T-helper 22 cell (primary cell): Measurements from ENCODE around the gene AHRR.
"Not testable (repeated sequence)": the region's sequence is repeated elsewhere in the genome, so short reads cannot be mapped to it uniquely, and the experiment has no call there.

ENCODE experiments used
- DNase-seq: peaks from one replicate; pipeline ENCODE4 v3.0.0-alpha.2; 2020; ENCODE audit warnings: low read depth

AHRR gene

DNA sequence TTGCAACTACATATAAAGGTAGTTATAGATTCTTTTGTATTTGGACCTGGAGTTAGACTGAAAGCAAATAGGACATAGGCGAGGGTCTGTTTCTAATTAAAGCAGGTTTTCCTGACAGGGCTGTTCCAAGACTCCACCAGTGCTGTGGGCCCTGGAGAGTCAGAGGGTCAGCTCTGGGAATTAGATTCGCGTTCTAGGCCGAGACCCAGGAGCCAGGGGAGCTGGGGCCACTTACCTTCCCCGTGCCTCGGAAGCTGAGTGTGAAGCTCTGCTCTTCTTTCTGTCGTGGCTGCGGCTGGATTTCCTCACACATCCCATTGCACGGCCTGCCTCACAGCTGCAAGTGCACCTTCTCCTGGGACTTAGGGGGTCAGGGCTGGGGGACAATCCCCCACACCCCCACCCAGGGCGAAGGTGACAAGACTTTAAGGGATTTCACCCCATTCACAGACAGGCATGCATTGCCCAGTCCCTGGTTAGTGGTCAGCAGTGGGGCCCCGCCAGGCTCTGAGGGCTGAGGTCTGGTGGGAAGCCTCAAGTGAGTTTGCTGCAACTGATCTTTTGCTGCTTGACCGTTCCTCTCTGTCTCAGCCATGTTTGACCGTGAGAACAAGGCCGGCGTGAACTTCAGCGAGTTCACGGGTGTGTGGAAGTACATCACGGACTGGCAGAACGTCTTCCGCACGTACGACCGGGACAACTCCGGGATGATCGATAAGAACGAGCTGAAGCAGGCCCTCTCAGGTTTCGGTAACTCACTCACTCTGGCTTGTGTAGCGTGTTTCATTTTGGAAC, 15.3 kb upstream of the AHRR start:
- no peak for DNase-seq

GRCh38 chr5:307306-307705, 14.2 kb upstream of the AHRR start:
- no peak for DNase-seq

GRCh38 chr5:307794-308579, 13.5 kb upstream of the AHRR start:
- DNase-seq: no peak

DNA sequence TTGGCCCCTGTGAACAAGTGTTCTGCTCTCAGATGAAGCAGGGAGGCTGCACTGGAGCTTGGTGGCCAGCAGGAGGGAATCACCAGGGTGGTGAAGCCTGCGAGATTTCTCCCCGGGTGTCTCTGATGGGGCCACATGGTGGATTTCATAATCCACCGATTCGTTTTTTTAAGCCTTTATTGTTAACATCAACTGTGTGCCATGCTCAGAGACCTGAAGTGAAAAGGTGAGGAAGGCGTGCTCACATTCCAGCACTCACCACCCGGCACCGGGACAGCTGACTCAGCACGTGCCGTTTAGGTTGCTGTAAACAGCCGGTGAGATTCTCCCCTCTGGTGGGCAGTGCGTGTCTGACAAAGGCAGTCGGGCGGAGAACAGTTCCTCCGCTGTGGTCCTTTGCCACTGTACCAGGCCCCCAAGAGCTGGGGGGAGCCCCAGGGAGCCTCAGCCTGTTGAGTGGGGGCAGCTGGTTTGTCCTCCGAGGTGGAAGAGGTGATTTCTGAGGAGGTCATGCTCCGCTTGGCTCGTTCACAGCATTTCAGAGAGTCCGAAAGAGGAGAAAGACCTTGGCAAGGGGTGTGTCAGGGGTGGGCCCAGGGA, 12.7 kb upstream of the AHRR start:
- no peak for DNase-seq

DNA sequence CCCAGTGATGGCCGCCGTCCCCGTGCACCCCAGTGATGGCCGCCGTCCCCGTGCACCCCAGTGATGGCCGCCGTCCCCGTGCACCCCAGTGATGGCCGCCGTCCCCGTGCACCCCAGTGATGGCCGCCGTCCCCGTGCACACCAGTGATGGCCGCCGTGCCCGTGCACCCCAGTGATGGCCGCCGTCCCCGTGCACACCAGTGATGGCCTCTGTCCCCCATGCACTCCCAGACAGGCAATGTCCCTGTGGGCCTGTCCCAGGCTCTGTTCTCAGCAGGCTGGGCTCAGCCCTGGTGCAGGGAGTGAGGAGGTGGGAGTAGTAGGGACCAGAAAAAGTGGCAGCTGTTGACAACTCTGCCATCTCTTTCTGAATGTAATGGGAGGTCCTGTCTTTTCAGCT, 11.7 kb upstream of the AHRR start:
- DNase-seq: not testable (repeated sequence)

- DNase-seq: no peak
Measured at GRCh38 chr5:310516-310915, 11.0 kb upstream of the AHRR start.

- no peak for DNase-seq
Measured at GRCh38 chr5:310941-311434, 10.5 kb upstream of the AHRR start.

DNA sequence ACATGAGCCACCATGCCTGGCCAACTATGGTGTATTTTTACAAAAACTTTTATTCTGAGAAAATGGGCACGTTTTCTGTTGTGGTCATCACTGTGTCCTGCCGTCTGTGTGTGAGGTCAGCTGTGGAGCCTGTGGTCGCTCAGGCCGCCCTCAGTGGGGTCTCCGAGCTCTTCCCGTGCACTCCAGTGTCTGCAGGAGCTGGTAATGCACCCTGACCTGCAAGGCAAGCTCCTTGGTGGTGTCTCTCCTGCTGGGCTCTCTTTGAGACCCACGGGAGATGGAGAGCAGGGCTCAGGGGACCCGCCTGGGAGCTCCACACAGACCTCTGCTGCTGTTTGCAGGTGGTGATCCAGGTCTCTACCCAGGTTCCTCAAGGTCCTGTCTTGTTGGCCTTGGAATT, 9.6 kb upstream of the AHRR start:
- DNase-seq: no peak

DNA sequence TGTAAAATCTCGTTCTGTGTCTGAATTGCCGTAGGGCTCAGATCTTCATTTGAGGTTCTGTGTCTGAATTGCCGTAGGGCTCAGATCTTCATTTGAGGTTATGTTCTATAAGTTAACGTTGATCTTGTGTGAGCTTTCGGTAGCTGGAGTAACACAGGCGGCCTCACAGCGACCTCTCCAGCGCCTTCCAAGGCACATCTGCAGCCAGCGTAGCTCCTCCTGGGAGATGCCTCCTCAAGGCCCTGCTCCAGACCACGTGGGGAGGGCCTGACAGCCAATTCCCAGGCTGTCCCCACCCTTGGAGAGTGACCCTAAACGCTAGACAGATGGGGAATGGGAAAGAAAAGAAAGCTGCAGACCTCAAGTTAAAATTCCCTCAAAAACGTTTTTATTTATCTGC, 8.7 kb upstream of the AHRR start:
- no peak for DNase-seq

- DNase-seq: no peak
Measured at GRCh38 chr5:313265-313664, 8.2 kb upstream of the AHRR start.

DNA sequence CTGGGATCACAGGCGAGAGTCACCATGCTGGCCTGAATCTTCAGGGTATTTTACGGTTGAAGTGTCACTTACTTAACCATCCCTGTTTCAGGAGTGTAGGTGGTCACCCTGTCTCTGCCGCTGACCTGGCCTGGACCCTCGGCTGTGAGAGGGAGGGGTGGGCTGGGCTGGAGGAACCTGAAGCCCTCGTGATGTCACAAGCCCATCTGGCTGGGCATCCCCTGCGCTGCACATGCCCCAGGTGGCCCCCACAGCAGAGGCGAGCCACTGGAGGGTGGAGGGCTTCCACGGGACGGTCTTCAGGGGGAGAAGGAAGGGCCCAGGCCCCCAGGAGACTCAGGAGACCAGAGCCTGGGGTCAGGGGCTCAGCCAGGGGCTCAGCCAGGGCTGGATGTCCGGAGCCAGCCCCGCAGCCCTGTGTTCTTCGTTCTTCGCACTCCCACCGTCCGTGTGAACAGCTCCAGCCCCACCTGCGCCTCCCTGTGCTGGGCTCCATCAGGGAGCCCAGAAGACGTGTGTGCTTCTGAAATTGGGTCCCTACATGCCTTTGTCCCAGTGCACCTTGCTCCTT, 7.6 kb upstream of the AHRR start:
- no peak for DNase-seq

GRCh38 chr5:314676-315487, 6.6 kb upstream of the AHRR start:
- no peak for DNase-seq

GRCh38 chr5:315488-316209, 5.9 kb upstream of the AHRR start:
- DNase-seq: no peak

GRCh38 chr5:316210-317085, 5.1 kb upstream of the AHRR start:
- no peak for DNase-seq

DNA sequence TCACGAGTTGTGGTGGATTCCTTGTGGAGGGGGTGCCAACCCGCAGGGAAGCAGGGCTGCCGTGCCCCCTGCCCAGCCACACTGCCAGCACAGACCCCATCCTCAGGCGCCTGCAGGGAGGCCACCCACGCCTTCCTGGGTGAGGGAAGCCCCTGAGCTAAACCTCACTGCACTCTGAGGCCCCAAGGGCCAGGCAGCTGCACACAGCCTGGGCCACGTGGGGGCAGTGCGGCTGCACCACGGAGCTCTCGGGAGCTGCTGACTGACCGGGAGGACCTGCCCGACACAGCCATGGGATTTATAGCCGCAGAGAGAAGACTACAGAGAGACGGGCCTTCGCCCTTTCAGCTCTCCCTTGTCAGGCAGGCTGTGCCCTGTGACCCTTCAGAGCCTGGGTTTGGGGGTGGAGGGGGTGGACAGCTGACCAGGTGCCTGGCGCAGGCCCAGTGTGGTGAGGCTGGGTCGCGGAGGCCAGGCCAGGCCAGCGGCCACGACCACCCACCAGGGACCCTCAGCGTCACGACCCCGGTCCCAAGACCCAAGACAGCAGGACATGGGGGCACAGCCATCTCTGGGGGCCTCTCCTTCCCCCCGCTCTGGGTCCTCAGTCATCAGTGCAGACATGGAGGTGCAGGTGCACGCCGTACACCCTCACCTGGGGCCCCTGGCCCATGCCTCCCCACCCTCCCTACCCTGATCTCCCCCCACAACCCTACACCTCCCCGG, 4.3 kb upstream of the AHRR start:
- no peak for DNase-seq

- no peak for DNase-seq
Measured at GRCh38 chr5:318341-318897, 3.1 kb upstream of the AHRR start.

DNA sequence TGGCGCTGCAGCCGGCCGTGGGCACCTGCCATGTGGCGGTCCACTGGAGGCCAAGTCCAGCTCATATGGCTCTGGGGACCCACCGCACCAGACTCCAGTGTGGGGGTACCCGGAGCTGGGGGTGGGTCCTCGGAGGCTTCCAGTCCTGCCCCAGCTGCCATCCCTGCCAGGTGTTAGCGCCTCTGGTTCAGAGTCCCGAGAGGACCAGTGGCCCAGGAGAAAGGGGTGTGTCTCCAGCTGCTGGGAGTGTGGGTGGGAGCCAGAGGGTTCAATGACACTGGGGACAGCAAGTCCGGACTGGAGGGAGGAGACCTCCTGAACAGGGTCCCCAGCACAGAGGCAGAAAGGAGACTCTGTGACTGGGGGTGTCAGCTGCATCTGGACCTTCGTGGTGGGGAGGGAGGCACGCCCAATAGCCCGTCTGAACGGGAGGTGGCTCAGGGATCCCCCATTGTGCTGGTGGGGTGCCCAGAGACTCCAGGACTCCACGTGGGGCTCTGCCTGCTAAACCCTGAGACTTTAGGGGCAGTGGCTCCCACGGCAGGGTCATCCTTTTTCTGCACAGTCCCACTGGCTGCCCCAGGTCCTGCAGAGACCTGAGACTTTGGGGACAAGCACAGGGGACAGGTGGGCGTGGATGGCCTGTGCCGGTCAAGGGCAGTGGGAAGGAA, 2.4 kb upstream of the AHRR start:
- no peak for DNase-seq

DNA sequence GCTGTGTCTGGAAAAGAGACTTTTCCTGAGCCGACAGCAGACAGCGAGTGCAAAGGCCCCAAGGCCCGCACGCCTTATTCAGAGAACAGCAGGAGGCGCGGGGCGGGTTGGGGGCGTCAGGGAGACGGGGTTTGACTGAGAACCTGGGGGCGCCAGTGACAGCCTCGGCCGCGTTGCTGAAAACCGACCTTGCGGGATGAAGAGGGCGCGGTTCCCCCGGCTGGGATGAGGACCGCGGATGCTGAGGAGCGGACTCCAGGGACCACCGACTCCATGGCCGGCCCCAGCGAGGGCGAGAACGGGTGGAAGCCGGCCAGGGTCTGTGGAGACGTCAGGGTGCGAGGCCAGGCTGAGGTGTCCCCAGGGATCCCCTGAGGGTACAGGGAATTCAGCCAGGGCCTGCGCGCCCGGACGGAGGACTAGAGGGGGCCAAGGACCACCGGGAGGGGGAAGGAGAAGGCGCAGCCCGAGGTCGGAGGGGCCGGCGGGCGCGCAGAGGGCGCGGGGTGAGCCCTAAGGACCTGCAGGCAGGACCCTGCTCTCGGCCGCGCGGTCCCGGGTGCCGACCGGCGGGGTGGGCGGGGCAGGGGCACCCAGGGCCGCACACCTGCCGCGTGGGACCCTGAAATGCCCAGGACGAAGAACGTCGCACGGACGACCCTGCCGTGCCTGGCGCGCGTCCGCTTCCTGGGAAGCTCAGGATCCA, 837 bp upstream of the AHRR start:
- DNase-seq: no peak
